WERI-Rb-1 (cell line): Measurements from ENCODE around the gene SH3TC2.

Source experiments
- DNase-seq: peaks from one replicate; pipeline ENCODE4 v3.0.0-alpha.2; 2020
- H3K27ac ChIP-seq: fragments of 250-450 bp; sonication (Bioruptor Pico); 2 replicates; pipeline ENCODE4 v1.5.1; 2020; ENCODE audit warnings: mild to moderate bottlenecking, moderate library complexity
- H3K27me3 ChIP-seq: fragments of 250-450 bp; sonication (Bioruptor Pico); 2 replicates; pipeline ENCODE4 v1.5.1; 2021; ENCODE audit warnings: mild to moderate bottlenecking, low read depth, moderate library complexity; ENCODE audit not compliant: insufficient read depth, severe bottlenecking
- H3K36me3 ChIP-seq: fragments of 250-450 bp; sonication (Bioruptor Pico); 2 replicates; pipeline ENCODE4 v1.5.1; 2020; ENCODE audit warnings: mild to moderate bottlenecking, moderate library complexity
- H3K4me3 ChIP-seq: 2 replicates; pipeline ENCODE4 v1.5.1; 2011; ENCODE audit warnings: low read depth, mild to moderate bottlenecking, control low read depth, low read length
- H3K9me3 ChIP-seq: fragments of 250-450 bp; sonication (Bioruptor Pico); 2 replicates; pipeline ENCODE4 v1.5.1; 2021; ENCODE audit warnings: mild to moderate bottlenecking, moderate library complexity; ENCODE audit not compliant: severe bottlenecking
- CTCF ChIP-seq: IDR thresholded peaks from 2 replicates; pipeline ENCODE4 v1.5.1; 2011; ENCODE audit warnings: low read depth, mild to moderate bottlenecking, control low read depth, inconsistent platforms, low read length

The SH3TC2 gene

GRCh38 chr5:149011728-149012127 lies 51.1 kb downstream of the SH3TC2 start:
- Histone ChIP-seq H3K27ac (no peak overlapping the region), H3K4me3 (no peak overlapping the region), H3K27me3 (peaks cover 33% of the 10 kb centered on the region), H3K36me3 (no peaks in the 10 kb centered on the region), H3K9me3 (no peaks in the 10 kb centered on the region)
- no peak for TF ChIP-seq CTCF
- no peak for DNase-seq

GRCh38 chr5:149011084-149011483 lies 51.8 kb downstream of the SH3TC2 start:
- H3K36me3 ChIP-seq: no peaks in the 10 kb centered on the region

GRCh38 chr5:149007174-149007573 lies 55.7 kb downstream of the SH3TC2 start:
- TF ChIP-seq CTCF: no peak
- Histone ChIP-seq H3K27ac (no peak overlapping the region), H3K9me3 (no peaks in the 10 kb centered on the region), H3K36me3 (no peaks in the 10 kb centered on the region), H3K4me3 (no peak overlapping the region), H3K27me3 (peaks cover 21% of the 10 kb centered on the region)
- DNase-seq: no peak

More at GRCh38 chr5:149011084-149011483, 51.8 kb downstream of the SH3TC2 start:
- Histone ChIP-seq H3K4me3 (no peak overlapping the region), H3K27me3 (peaks cover 33% of the 10 kb centered on the region), H3K9me3 (no peaks in the 10 kb centered on the region), H3K27ac (no peak overlapping the region)
- no peak for TF ChIP-seq CTCF
- no peak for DNase-seq

GRCh38 chr5:149006426-149006825 lies 56.4 kb downstream of the SH3TC2 start:
- H3K27me3 ChIP-seq: peaks cover 18% of the 10 kb centered on the region
- H3K27ac ChIP-seq: no peak overlapping the region
- H3K4me3 ChIP-seq: no peak overlapping the region
- TF ChIP-seq CTCF: no peak
- no peaks in the 10 kb centered on the region for H3K36me3 ChIP-seq
- H3K9me3 ChIP-seq: no peaks in the 10 kb centered on the region
- no peak for DNase-seq

- DNase-seq: no peak
- TF ChIP-seq CTCF: no peak
- no peak overlapping the region for H3K27ac ChIP-seq
- H3K36me3 ChIP-seq: no peaks in the 10 kb centered on the region
- H3K9me3 ChIP-seq: no peaks in the 10 kb centered on the region
- peaks cover 24% of the 10 kb centered on the region for H3K27me3 ChIP-seq
- H3K4me3 ChIP-seq: no peak overlapping the region
Observed at GRCh38 chr5:149005077-149005892, 57.6 kb downstream of the SH3TC2 start.

- TF ChIP-seq CTCF: no peak
- Histone ChIP-seq H3K4me3 (no peak overlapping the region), H3K9me3 (no peaks in the 10 kb centered on the region), H3K36me3 (no peaks in the 10 kb centered on the region), H3K27ac (no peak overlapping the region), H3K27me3 (peaks cover 29% of the 10 kb centered on the region)
- DNase-seq: no peak
Observed at GRCh38 chr5:149004559-149004958, 58.3 kb downstream of the SH3TC2 start.
